Loucy (cell line): Measurements from ENCODE around the gene CDCA4.

Experiments
- EZH2phosphoT487 ChIP-seq: fragments of 200-600 bp; IDR thresholded peaks from 2 replicates; pipeline ENCODE4 v1.6.1; 2018; ENCODE audit warnings: antibody characterized with exemption, mild to moderate bottlenecking, moderate library complexity, borderline replicate concordance
- TF ChIP-seq, protein P1 (sequence below): fragments of 200-600 bp; sonication (generic); conservative IDR thresholded peaks from 2 replicates; pipeline ENCODE4 v1.5.1; 2014; ENCODE audit warnings: mild to moderate bottlenecking, antibody characterized with exemption, low read length

DNA sequence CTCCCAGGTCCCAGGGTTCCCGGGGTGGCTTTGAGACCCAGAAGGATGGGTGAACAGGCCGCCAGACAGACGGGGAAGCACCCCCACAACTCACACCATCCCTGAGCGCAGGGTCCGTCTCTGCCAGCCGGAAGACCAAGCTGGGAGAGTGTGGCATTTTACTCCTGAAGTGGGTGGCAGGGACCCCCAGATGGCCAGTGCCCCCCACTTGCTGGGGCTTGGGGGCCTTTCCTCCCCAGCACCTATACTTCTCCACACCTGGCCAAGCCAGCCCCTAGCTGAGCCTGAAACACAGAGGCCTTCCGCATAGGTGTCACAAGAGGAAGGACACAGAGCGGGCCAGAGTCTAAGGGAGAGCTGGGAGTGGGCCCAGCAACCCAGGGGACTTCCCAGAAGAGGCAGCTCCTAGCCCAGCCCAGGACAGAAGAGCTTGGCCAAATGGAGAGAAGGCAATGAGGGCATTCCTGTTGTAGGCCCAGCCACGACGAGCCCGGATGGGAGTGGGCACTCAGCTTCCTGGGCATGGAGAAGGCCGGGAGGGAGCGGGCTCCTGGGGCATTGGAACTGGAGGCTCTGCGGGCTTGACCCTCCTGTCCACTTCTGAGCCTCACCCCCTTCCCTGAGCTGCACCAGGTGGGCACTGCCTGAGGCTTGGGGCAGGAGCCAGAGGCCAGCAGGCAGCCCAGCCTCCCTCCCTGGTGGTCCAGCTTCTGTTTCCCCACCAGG, 46.1 kb downstream of the CDCA4 start:
- TF ChIP-seq, protein P1, sequence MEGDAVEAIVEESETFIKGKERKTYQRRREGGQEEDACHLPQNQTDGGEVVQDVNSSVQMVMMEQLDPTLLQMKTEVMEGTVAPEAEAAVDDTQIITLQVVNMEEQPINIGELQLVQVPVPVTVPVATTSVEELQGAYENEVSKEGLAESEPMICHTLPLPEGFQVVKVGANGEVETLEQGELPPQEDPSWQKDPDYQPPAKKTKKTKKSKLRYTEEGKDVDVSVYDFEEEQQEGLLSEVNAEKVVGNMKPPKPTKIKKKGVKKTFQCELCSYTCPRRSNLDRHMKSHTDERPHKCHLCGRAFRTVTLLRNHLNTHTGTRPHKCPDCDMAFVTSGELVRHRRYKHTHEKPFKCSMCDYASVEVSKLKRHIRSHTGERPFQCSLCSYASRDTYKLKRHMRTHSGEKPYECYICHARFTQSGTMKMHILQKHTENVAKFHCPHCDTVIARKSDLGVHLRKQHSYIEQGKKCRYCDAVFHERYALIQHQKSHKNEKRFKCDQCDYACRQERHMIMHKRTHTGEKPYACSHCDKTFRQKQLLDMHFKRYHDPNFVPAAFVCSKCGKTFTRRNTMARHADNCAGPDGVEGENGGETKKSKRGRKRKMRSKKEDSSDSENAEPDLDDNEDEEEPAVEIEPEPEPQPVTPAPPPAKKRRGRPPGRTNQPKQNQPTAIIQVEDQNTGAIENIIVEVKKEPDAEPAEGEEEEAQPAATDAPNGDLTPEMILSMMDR = no peak
- no peak for TF ChIP-seq EZH2phosphoT487
